Cerebellar nuclear complex (tissue), 1 donor: Measurements from ENCODE around the gene RGL3.
"Not testable (repeated sequence)": the region's sequence is repeated elsewhere in the genome, so short reads cannot be mapped to it uniquely, and the experiment has no call there.

ENCODE experiments used
- DNase-seq, 2 experiments: peaks; one replicate each; lab custom pipeline; 2025; lab: John Stamatoyannopoulos, UW

The RGL3 gene

DNA sequence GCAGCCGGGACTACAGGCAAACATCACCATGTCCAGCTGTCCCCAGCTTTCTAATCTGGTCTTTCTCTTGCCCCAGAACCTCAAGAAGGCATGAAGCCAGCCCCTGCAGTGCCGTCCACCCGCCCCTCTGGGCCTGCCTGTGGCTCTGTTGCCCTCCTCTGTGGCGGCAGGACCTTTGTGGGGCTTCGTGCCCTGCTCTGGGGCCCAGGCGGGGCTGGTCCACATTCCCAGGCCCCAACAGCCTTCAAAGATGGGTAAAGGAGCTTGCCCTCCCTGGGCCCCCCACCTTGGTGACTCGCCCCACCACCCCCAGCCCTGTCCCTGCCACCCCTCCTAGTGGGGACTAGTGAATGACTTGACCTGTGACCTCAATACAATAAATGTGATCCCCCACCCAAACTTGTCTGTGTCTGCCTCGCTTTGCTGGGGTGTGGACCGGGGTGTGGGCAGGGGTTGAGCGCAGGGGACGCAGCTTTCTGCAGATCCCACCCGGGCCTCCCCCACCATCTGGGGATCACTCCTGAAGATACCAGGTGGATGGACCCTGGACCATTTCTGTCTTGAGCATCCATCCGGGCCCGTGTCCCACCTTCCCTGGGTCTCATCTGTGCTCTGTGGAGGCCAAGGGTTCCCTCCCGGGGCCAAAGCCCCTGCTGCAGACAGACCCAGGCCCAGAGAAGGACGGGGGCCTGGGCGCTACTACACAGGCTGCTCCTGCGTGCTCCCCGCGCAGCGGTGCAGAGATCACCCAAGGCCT lies 31.6 kb upstream of the RGL3 start:
- no peak for DNase-seq

DNA sequence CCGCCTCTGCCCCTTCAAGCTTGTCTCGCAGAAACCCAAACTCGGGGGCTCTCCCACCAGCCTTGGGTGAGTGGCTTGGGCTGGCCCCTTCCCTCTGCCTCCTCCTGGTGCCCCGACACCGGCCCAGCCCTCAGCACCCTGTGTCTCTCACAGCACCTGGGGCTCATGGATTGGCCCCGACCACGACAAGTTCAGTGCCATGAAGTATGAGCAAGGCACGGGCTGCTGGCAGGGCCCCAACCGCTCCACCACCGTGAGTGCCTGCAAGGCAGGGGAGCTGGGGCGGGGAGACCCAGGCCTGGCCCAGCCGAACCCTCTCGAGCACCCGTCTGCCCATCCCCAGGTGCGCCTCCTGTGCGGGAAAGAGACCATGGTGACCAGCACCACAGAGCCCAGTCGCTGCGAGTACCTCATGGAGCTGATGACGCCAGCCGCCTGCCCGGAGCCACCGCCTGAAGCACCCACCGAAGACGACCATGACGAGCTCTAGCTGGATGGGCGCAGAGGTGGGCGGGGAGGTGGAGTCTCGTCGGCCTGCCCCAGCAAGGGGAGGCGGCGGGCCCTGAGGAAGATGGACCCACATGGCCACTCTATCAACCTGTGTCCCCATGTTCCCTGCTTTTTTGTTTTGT lies 29.9 kb upstream of the RGL3 start:
- DNase-seq, result no peak

DNA sequence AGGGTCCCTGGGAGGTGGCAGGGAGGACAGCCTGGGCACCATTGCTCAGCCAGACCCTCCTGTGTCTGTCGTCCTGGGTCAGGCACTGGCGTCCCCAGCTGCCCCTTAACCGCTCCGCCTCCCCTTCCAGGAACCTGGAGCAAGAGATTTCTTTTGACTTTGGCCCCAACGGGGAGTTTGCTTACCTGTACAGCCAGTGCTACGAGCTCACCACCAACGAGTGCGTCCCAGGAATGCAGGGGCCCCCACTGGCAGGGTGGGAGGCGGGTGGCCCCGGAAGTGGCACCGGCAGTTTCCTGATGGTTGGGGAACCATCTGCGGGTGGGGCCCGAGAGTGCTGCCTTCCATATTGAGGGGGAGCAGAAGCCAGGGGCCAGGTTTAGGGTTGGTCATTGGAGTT lies 29.3 kb upstream of the RGL3 start:
- DNase-seq, result no peak

DNA sequence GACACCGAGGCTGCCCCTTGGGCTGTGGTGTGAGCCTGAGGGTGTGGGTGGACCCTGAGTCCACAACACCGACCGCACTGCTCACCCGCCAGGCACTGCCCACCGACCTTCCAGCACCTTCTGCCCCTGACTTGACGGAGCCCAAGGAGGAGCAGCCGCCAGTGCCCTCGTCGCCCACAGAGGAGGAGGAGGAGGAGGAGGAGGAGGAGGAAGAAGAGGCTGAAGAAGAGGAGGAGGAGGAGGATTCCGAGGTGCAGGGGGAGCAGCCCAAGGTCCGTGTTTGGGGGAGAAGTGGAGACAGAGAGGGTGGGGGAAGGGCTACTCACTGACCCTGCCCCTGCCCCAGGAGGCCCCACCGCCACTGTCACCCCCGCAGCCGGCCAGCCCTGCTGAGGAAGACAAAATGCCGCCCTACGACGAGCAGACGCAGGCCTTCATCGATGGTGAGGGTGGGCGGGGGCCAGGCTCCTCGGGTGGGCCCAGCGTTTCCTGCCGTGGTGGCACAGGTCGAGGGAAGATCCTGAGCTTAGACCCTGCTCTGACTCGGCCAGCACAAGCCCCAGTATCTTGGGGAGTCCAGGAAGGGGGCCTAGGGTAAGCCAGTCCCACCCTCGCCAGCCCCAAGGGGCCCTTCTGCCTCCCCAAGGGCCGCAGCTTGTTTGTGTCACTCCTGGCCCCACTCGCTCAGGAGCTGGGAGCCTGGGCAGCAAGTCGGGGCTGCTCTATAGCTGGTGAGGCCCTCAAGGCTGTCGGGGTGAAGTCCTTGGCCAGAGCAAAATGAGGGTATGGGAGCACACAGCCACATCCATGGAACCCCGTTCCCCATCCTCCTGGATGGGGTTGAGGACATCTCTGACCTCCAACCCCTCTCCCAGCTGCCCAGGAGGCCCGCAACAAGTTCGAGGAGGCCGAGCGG lies 28.5 kb upstream of the RGL3 start:
- DNase-seq, result no peak

- DNase-seq, result no peak
Measured at GRCh38 chr19:11446652-11447301, 27.7 kb upstream of the RGL3 start.

DNA sequence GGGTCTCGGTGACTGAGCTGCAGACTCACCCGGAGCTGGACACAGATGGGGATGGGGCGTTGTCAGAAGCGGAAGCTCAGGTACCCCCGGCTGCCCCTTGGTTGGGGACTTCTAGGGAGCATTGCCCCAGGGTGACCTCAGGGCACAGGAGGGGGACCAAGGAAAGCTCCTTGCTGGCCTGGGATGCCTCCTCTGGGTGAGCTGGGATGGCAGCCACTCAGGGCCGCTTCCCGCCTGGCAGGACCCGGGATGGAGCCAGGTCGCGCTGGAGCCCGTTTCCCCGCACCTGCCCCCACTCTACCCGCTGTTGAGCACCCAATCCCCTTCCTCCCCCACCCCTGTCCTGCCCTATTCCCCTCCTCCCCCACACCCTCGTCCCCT lies 27.1 kb upstream of the RGL3 start:
- no peak for DNase-seq

GRCh38 chr19:11445141-11445540 lies 26.0 kb upstream of the RGL3 start:
- DNase-seq, result no peak

DNA sequence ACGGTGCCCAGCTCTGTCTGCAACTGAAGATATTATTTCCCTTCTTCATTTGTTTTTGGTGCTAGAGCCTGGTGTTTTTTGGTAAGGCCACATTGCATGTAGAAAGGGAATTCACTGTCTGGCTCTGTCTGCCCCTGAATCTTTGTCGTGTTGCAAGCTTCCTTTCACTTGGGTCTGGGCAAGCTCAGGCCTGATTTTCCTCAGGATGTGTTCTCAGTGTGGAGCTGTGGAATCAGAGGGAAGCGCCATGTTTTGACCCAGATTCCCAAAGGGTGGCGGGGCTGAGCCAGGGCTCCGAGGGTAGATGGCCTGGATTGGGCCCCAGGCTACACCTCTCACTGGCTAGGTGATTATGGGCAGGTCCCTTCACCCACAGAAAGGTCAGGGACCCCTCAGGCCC lies 24.9 kb upstream of the RGL3 start:
- DNase-seq, result no peak

DNA sequence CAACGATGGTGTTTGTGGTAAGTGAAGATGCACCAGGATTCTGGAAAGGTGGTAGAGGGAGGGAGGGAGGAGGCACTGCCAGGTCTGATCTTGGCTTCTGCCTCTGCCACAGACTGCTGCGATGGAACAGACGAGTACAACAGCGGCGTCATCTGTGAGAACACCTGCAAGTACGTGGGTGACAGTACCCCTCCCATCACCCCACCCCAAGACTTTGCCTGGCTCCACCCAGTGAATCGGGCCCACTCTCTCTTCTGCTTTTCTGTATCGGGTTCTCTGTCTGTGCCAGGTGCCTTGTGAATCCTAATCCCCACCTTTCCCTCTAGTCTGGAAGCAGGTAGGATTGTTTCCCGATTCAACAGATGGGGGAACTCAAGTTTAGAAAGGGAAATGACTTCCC lies 18.8 kb upstream of the RGL3 start:
- no peak for DNase-seq

- no peak for DNase-seq
Measured at GRCh38 chr19:11435833-11436313, 16.8 kb upstream of the RGL3 start.

DNA sequence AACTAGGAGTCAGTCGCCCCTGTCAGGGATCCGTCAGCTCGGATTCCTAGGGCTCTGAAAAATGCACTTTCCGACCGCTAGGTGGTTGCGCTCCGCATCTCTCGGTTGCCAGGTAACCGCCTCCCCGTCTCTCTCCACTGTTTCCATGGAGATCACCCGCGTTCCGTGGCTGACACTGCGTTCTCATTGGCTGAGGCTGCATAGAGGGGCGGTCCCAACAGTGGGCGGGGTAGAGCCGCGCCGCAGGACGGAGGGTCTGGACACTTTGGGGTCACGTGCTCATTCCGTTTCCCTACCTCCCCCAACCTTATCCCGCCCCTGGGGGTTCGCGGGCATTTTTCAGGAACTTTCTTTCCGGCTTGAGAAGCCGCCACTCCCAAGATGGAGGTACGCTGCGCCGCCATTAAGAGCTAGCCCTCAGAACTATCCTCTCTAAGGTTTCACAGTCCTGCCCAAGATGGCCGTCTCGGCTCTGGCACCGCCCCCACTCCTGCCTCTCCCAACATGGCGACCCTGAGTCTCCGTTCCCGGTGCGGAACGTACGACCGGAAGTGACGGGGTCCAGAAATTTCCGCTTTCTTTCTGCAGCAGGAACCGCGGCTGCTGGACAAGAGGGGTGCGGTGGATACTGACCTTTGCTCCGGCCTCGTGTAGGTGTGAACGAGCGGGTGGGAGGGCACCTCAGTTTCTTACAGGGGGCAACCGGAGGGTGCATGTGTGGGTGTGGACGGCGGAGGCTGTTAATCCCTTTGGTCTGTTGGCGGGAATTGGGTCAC lies 16.1 kb upstream of the RGL3 start, which contains the start of the genes ODAD3 and PRKCSH:
Gene ODAD3, minus strand, starts transcription at position 65 of the 776 bp plus-strand sequence. CDS start 105 bp downstream, outside the sequence.
Gene PRKCSH, plus strand, starts transcription at position 579 of the 776 bp plus-strand sequence. CDS start 483 bp downstream, outside the sequence.
- peak; percentile 98 to 99 for DNase-seq

- DNase-seq, result no peak
Measured at GRCh38 chr19:11434703-11435056, 15.6 kb upstream of the RGL3 start.

- not testable (repeated sequence) for DNase-seq
Measured at GRCh38 chr19:11433526-11433925, 14.4 kb upstream of the RGL3 start.

DNA sequence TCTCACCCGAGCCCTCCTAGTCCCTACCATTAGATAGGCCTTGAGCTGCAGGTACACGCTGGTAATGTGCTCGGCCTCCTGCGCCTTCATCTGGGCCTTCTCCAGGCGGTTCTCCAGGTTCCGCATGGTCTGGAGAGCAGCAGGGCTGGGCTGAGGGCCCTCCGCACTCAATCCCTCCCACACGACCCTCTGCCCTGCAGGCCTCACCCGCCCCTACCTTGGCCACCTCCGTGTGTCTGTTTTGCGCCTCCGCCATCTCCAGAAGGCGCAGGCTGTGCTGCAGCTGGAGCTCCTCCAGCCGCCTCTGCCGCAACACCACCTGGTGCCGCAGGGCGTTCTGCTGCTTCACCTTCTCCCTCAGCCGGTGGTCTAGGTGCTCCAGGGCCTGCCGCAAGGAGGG lies 7.5 kb upstream of the RGL3 start:
- no peak for DNase-seq

GRCh38 chr19:11425719-11426457 lies 6.8 kb upstream of the RGL3 start:
- DNase-seq, result no peak

DNA sequence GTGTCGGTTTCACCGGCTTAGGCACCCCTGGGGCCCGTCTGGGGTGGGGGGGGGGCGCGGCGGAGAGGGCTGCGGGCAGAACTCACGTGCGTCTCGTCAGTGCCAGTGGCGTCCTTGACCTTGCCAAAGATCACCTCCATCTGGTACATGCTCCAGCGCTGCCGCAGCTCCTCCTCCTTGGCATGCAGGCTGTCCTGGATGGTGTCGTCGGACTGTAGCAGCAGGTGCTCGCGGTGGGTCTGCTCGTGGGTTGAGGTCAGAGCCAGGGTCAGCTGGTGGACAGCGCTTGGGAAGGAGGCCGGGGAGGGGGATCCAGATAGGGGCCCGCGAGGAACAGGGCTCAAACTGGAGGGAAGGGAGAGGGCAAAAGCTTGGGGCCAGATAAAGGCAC lies 4.7 kb upstream of the RGL3 start:
- no peak for DNase-seq

- no peak for DNase-seq
Measured at GRCh38 chr19:11423164-11423790, 4.2 kb upstream of the RGL3 start.

- DNase-seq, result no peak
Measured at GRCh38 chr19:11422163-11423065, 3.3 kb upstream of the RGL3 start.
